Cardiac muscle cell (in vitro differentiated cells and primary cell): ENCODE results near the gene CTAGE9. TPM values are rescaled to one million over a fixed set of nuclear protein-coding genes. Genes with fewer than 3 reads are reported as not detected.

ENCODE experiments used
- DNase-seq, 2 donors: peaks; one replicate each; pipeline versions ENCODE4 v3.0.0 to v3.0.0-alpha.2; 2010 to 2017; ENCODE audit warnings: low read depth in 1 of 2, low spot score in 1 of 2
- H3K27ac ChIP-seq: fragments of 200-600 bp; sonication (generic); 2 replicates; pipeline ENCODE4 v1.5.1; 2016
- H3K27me3 ChIP-seq: fragments of 200-600 bp; sonication (generic); 2 replicates; pipeline ENCODE4 v1.6.0; 2016; ENCODE audit warnings: control low read depth
- H3K36me3 ChIP-seq: fragments of 200-600 bp; sonication (generic); 2 replicates; pipeline ENCODE4 v1.5.1; 2016; ENCODE audit warnings: control low read depth
- H3K4me1 ChIP-seq: fragments of 200-600 bp; sonication (generic); 2 replicates; pipeline ENCODE4 v1.8.1; 2017; ENCODE audit warnings: low read depth, mild to moderate bottlenecking, mixed run types
- H3K4me3 ChIP-seq: fragments of 200-600 bp; sonication (generic); 2 replicates; pipeline ENCODE4 v1.5.1; 2016; ENCODE audit warnings: mild to moderate bottlenecking
- H3K9me3 ChIP-seq: fragments of 200-600 bp; sonication (generic); 2 replicates; pipeline ENCODE4 v1.5.1; 2017; ENCODE audit warnings: low read depth, mild to moderate bottlenecking, control low read depth
- polyA plus RNA-seq: library from polyadenylated mRNA; unstranded; fragments of >200 nt; fragmentation: Nextera tagmentation; extraction: Ambion mirVana; gene quantifications from 2 replicates; pipeline ENCODE4 v1.2.1, GENCODE V29; 2016
- total RNA-seq: library from RNA; depleted of rRNA; stranded (reverse); fragments of >200 nt; gene quantifications from 2 replicates; pipeline ENCODE4 v1.2.3, GENCODE V29; 2016
- TF ChIP-seq, protein P1 (sequence below): IDR thresholded peaks from 2 replicates; pipeline ENCODE4 v1.5.1; 2012; ENCODE audit warnings: low read depth, mild to moderate bottlenecking, low read length

Gene CTAGE9
- total and polyA plus RNA-seq, 2 experiments from 2014 or later: not detected

DNA sequence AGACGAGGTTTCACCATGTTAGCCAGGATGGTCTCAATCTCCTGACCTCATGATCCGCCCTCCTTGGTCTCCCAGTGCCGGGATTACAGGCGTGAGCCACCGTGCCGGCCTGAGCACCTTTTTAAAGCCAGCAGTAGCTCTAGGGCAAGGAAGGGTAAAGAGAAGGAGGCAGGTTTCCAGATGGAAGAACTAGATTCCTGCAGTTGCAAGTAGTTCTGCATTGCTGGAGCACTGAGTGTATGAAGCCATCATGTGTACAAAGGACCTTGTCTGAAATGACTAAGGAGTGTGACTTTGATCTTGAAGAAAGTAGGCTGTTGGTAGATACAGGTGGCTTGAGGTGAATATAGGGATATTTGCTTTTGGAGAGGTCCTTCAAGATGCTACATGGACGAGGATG lies 13.9 kb downstream of the CTAGE9 start:
- H3K27me3 ChIP-seq: no peaks in the 10 kb centered on the region

DNA sequence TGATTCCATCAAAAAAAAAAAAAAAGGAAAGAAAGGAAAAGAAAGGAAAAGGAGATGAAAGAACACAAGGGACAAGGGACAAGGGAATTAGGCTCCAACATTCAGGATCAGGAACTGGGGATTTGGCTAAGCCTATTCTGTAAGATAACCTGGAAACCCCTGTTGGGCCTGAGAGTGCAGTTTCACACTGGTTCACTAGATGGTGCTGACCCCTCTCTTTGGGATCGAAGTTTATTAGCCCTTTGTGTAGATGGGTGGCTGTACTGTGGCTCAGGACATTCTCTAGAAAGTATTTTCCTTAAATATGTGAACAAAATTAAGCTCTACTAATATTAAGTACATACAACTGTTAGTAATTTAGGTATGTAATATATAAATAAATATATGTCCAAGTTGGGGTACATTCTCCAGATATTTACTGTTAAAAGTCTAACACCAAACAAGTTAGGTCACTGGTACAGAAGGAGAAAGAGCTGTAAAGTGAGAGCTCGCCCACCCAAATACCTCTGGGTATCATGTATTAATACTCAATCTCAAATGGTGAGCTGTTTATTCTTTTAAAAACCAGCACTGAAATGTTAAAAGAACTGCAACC lies 15.9 kb downstream of the CTAGE9 start:
- TF ChIP-seq, protein P1, sequence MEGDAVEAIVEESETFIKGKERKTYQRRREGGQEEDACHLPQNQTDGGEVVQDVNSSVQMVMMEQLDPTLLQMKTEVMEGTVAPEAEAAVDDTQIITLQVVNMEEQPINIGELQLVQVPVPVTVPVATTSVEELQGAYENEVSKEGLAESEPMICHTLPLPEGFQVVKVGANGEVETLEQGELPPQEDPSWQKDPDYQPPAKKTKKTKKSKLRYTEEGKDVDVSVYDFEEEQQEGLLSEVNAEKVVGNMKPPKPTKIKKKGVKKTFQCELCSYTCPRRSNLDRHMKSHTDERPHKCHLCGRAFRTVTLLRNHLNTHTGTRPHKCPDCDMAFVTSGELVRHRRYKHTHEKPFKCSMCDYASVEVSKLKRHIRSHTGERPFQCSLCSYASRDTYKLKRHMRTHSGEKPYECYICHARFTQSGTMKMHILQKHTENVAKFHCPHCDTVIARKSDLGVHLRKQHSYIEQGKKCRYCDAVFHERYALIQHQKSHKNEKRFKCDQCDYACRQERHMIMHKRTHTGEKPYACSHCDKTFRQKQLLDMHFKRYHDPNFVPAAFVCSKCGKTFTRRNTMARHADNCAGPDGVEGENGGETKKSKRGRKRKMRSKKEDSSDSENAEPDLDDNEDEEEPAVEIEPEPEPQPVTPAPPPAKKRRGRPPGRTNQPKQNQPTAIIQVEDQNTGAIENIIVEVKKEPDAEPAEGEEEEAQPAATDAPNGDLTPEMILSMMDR: peak; percentile 94
- H3K27me3 ChIP-seq: no peaks in the 10 kb centered on the region
- no peaks in the 10 kb centered on the region for H3K9me3 ChIP-seq
- no peak overlapping the region for H3K4me3 ChIP-seq
- no peaks in the 10 kb centered on the region for H3K4me1 ChIP-seq
- no peak overlapping the region for H3K27ac ChIP-seq
- H3K36me3 ChIP-seq: no peaks in the 10 kb centered on the region
- DNase-seq: peak; percentile 77 to 78

More for the DNA sequence above, 13.9 kb downstream of the CTAGE9 start:
- Histone ChIP-seq H3K27ac (no peak overlapping the region), H3K4me1 (no peaks in the 10 kb centered on the region), H3K9me3 (no peaks in the 10 kb centered on the region), H3K4me3 (no peak overlapping the region), H3K36me3 (no peaks in the 10 kb centered on the region)
- DNase-seq: no peak
- TF ChIP-seq, protein P1: no peak

DNA sequence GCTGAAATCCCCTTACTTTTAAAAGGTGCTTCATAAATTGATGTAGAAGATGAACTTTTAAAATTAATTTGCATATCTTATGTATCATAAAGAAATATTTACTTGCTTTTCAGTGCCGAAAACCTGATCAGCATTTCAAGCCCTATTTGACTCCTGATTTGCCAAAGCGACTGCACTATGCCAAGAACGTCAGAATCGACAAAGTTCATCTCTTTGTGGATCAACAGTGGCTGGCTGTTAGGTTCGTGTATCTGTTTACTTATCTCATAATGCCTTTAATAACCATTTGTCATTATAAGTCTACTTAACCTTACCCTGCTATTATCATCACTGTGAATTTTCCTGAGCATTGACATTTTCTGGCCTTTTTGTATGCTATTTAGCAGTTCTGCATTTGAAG lies 17.4 kb downstream of the CTAGE9 start:
- DNase-seq: no peak
- H3K4me3 ChIP-seq: no peak overlapping the region
- no peak overlapping the region for H3K27ac ChIP-seq
- no peaks in the 10 kb centered on the region for H3K27me3 ChIP-seq
- no peaks in the 10 kb centered on the region for H3K4me1 ChIP-seq
- H3K9me3 ChIP-seq: no peaks in the 10 kb centered on the region
- TF ChIP-seq, protein P1: no peak
- no peaks in the 10 kb centered on the region for H3K36me3 ChIP-seq

DNA sequence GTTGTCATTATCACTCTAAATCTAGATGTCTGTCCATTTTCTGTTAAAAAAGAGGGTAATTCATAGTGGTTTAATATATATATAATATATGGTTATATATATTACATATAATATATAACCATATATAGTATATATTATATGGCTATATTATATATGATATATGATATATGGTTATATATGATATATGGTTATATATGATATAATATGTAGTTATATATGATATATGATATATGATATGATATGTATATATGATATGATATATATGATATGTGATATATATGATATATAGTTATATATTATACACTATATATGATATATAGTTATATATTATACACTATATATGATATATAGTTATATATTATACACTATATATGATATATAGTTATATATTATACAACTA lies 18.2 kb downstream of the CTAGE9 start:
- Histone ChIP-seq H3K27me3 (no peaks in the 10 kb centered on the region), H3K36me3 (no peaks in the 10 kb centered on the region), H3K9me3 (no peaks in the 10 kb centered on the region), H3K4me3 (no peak overlapping the region), H3K27ac (no peak overlapping the region), H3K4me1 (no peaks in the 10 kb centered on the region)
- TF ChIP-seq, protein P1: no peak
- no peak for DNase-seq

DNA sequence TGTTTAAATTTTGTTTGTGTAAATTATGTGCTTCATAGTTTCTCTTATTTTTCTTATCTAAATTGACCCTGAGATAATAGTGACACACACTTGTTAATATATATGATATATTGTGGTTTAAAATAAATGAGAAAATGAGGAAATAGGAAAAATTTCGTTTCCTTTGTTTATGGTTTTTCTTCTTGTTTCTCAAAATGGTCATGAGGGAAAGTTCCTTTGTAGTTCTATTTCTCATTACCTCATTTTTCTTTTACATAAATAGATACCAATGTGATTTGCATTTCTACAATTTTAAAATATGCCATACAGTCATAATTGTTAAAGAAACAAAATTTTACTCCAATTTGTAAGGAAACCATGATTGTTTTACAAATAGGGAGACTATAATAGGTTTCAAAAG lies 18.8 kb downstream of the CTAGE9 start:
- no peak overlapping the region for H3K4me3 ChIP-seq
- DNase-seq: no peak
- H3K4me1 ChIP-seq: no peaks in the 10 kb centered on the region
- no peaks in the 10 kb centered on the region for H3K27me3 ChIP-seq
- no peak overlapping the region for H3K27ac ChIP-seq
- no peaks in the 10 kb centered on the region for H3K36me3 ChIP-seq
- TF ChIP-seq, protein P1: no peak
- H3K9me3 ChIP-seq: no peaks in the 10 kb centered on the region
